Stimulated activated CD4-positive, alpha-beta T cell treated with anti-CD3 and anti-CD28 coated beads, Interleukin-1b, Interleukin-23, amount 100 ng/mL, for 1 hour (primary cell): ENCODE results near the gene ECE2.
"Not testable (repeated sequence)": the region's sequence is repeated elsewhere in the genome, so short reads cannot be mapped to it uniquely, and the experiment has no call there.

Experiments
- DNase-seq, 2 donors: peaks; one replicate each; pipeline ENCODE4 v3.0.0-alpha.2; 2020; ENCODE audit warnings: low read depth in 2 of 2

The ECE2 gene

GRCh38 chr3:184336547-184337398, 61.0 kb downstream of the ECE2 start:
- DNase-seq: no peak

- DNase-seq: no peak
Observed at GRCh38 chr3:184337399-184337714, 61.5 kb downstream of the ECE2 start, which contains the start of gene FAM131A. TSS of gene FAM131A (plus strand) at chr3:184337600. CDS start at chr3:184337631, 31 bp downstream.

GRCh38 chr3:184337981-184338380, 62.2 kb downstream of the ECE2 start:
- no peak for DNase-seq

GRCh38 chr3:184338511-184338945, 62.7 kb downstream of the ECE2 start:
- no peak for DNase-seq

GRCh38 chr3:184339001-184339400, 63.2 kb downstream of the ECE2 start:
- no peak for DNase-seq

- not testable (repeated sequence) for DNase-seq
Observed at GRCh38 chr3:184339451-184340135, 63.8 kb downstream of the ECE2 start.

GRCh38 chr3:184341925-184342324, 66.1 kb downstream of the ECE2 start:
- DNase-seq: no peak
